Thyroid gland (tissue), 4 donors: ENCODE measurements around the gene TSSK6. TPM values are rescaled to one million over a fixed set of nuclear protein-coding genes. Genes with fewer than 3 reads are reported as not detected.

Experiments
- DNase-seq, 2 donors: peaks; one replicate each; pipeline ENCODE4 v3.0.0-alpha.2; 2019
- H3K27ac ChIP-seq, 3 donors: fragments of 200-600 bp; sonication (generic); 1 replicate in 2 of 3; 2 replicates in 1 of 3; pipeline ENCODE4 v1.5.1; 2016 to 2019; ENCODE audit warnings: mild to moderate bottlenecking in 1 of 3, moderate library complexity in 1 of 3
- H3K27me3 ChIP-seq: fragments of 200-600 bp; sonication (generic); one replicate; pipeline ENCODE4 v1.5.1; 2019
- H3K36me3 ChIP-seq, 2 donors: fragments of 200-600 bp; sonication (generic); one replicate each; pipeline ENCODE4 v1.5.1; 2016 to 2019
- H3K4me1 ChIP-seq, 2 donors: fragments of 200-600 bp; sonication (generic); one replicate each; pipeline ENCODE4 v1.5.1; 2017 to 2019
- H3K4me3 ChIP-seq, 3 donors: fragments of 200-600 bp; sonication (generic); replicated peaks in 1 of 3; 1 replicate in 2 of 3; 2 replicates in 1 of 3; pipeline ENCODE4 v1.5.1; 2016; ENCODE audit warnings: mild to moderate bottlenecking in 1 of 3
- H3K9me3 ChIP-seq: fragments of 200-600 bp; sonication (generic); one replicate; pipeline ENCODE4 v1.5.1; 2017
- CTCF ChIP-seq, 6 experiments: fragments of 200-600 bp in 3 of 6; fragments of 450-650 bp in 3 of 6; sonication (generic) in 3 of 6; IDR thresholded peaks; one replicate each; pipeline ENCODE4 v1.5.1; 2016 to 2019; ENCODE audit warnings: antibody characterized with exemption in 6 of 6, mild to moderate bottlenecking in 2 of 6, inconsistent platforms in 1 of 6, moderate library complexity in 1 of 6
- POLR2A ChIP-seq, 2 donors: fragments of 450-650 bp; IDR thresholded peaks; one replicate each; pipeline ENCODE4 v1.6.1; 2017; ENCODE audit warnings: antibody characterized with exemption in 2 of 2, mild to moderate bottlenecking in 2 of 2, moderate library complexity in 1 of 2
- WGBS, 2 donors: methylation state at CpG; one replicate each; pipeline ENCODE4 v1.1.5; 2017; 5-methylcytosine and 5-hydroxymethylcytosine counted together
- intact Hi-C: fragments of 100-400 bp; cut with DNase I; formaldehyde crosslinking; loops from one replicate; pipeline ENCODE4 v1.15.1; 2023
- total RNA-seq, 4 donors: library from RNA; depleted of rRNA; stranded (reverse); fragments of >200 nt; gene quantifications; one replicate each; pipeline ENCODE4 v1.2.3, GENCODE V29; 2016

The TSSK6 gene
- 1 to 10 TPM; 1.8 to 7.7 (median 3.8) TPM for total RNA-seq

- TF ChIP-seq CTCF (IDR thresholded peaks at IDR 0.05) (no peak), POLR2A (IDR thresholded peaks at IDR 0.05) (no peak)
- WGBS, 2 donors = 84 to 85% methylated on average over 25 to 53 of the region's 74 CpGs
- Histone ChIP-seq H3K4me3 (peak within 1 kb of the TSS; percentile 39 to 65 (median 46)), H3K36me3 (no peaks in the 10 kb centered on the region), H3K27ac (peak within 1 kb of the TSS; percentile 44 to 79 (median 68)), H3K9me3 (no peaks in the 10 kb centered on the region), H3K4me1 (peaks cover 15 to 25% of the 10 kb centered on the region in 2 donors), H3K27me3 (no peaks in the 10 kb centered on the region)
- no peak for DNase-seq
- intact Hi-C loops = no loop called here
Observed at GRCh38 chr19:19514881-19515641, at the start of gene TSSK6. TSS of gene TSSK6 (minus strand) at chr19:19515548. CDS start at chr19:19515427, 121 bp downstream.

- intact Hi-C loops = no loop called here
- 96 to 97% methylated on average over 13 to 16 of the region's 17 CpGs for WGBS, 2 donors
- TF ChIP-seq CTCF (IDR thresholded peaks at IDR 0.05) (no peak), POLR2A (IDR thresholded peaks at IDR 0.05) (no peak)
- Histone ChIP-seq H3K27ac (no peak overlapping the region), H3K9me3 (no peaks in the 10 kb centered on the region), H3K27me3 (no peaks in the 10 kb centered on the region), H3K4me1 (no peaks in the 10 kb centered on the region), H3K36me3 (peaks cover 22 to 25% of the 10 kb centered on the region in 2 donors), H3K4me3 (no peak overlapping the region)
- DNase-seq = no peak
Observed at GRCh38 chr19:19563348-19563848, 48.0 kb upstream of the TSSK6 start.

- Histone ChIP-seq H3K36me3 (peaks cover 22 to 25% of the 10 kb centered on the region in 2 donors), H3K27ac (no peak overlapping the region), H3K4me3 (no peak overlapping the region), H3K9me3 (no peaks in the 10 kb centered on the region), H3K27me3 (no peaks in the 10 kb centered on the region), H3K4me1 (no peaks in the 10 kb centered on the region)
- WGBS, 2 donors = 80 to 82% methylated on average over 5 to 8 of the region's 17 CpGs
- TF ChIP-seq CTCF (IDR thresholded peaks at IDR 0.05) (no peak), POLR2A (IDR thresholded peaks at IDR 0.05) (no peak)
- intact Hi-C loops = no loop called here
- DNase-seq = no peak
Observed at GRCh38 chr19:19562665-19563347, 47.5 kb upstream of the TSSK6 start.

GRCh38 chr19:19561946-19562664 lies 46.8 kb upstream of the TSSK6 start:
- Histone ChIP-seq H3K9me3 (no peaks in the 10 kb centered on the region), H3K36me3 (peaks cover 16 to 18% of the 10 kb centered on the region in 2 donors), H3K4me1 (no peaks in the 10 kb centered on the region), H3K27me3 (no peaks in the 10 kb centered on the region), H3K4me3 (no peak overlapping the region), H3K27ac (no peak overlapping the region)
- TF ChIP-seq CTCF (IDR thresholded peaks at IDR 0.05) (no peak), POLR2A (IDR thresholded peaks at IDR 0.05) (no peak)
- no peak for DNase-seq
- intact Hi-C loops = no loop called here
- WGBS, 2 donors = 85 to 93% methylated on average over 20 to 22 of the region's 26 CpGs
